Kidney epithelial cell (primary cell): ENCODE measurements around the gene CNN3. TPM values are rescaled to one million over a fixed set of nuclear protein-coding genes. Genes with fewer than 3 reads are reported as not detected.

ENCODE experiments used
- DNase-seq: peaks from one replicate; pipeline ENCODE4 v3.0.0-alpha.2; 2010; ENCODE audit warnings: low read depth
- H3K27me3 ChIP-seq: 2 replicates; pipeline ENCODE4 v1.6.0; 2011; ENCODE audit warnings: low read length; ENCODE audit not compliant: control insufficient read depth, insufficient read depth
- H3K36me3 ChIP-seq: 2 replicates; pipeline ENCODE4 v1.5.1; 2011; ENCODE audit warnings: low read length; ENCODE audit not compliant: control insufficient read depth, insufficient read depth
- H3K4me3 ChIP-seq: 2 replicates; pipeline ENCODE4 v1.5.1; 2011; ENCODE audit warnings: low read depth, mild to moderate bottlenecking, control low read depth, low read length
- total RNA-seq: library from RNA; depleted of rRNA; stranded (reverse); fragments of >200 nt; gene quantifications from 2 replicates; pipeline ENCODE4 v1.2.3, GENCODE V29; 2015
- TF ChIP-seq, protein P1 (sequence below): IDR thresholded peaks from 2 replicates; pipeline ENCODE4 v1.5.1; 2011; ENCODE audit warnings: mild to moderate bottlenecking, moderate library complexity, low read length, control low read depth, inconsistent platforms; ENCODE audit not compliant: insufficient read depth, poor library complexity, severe bottlenecking

Gene CNN3
- total RNA-seq, 1 donor from 2014 or later, result 223 TPM

DNA sequence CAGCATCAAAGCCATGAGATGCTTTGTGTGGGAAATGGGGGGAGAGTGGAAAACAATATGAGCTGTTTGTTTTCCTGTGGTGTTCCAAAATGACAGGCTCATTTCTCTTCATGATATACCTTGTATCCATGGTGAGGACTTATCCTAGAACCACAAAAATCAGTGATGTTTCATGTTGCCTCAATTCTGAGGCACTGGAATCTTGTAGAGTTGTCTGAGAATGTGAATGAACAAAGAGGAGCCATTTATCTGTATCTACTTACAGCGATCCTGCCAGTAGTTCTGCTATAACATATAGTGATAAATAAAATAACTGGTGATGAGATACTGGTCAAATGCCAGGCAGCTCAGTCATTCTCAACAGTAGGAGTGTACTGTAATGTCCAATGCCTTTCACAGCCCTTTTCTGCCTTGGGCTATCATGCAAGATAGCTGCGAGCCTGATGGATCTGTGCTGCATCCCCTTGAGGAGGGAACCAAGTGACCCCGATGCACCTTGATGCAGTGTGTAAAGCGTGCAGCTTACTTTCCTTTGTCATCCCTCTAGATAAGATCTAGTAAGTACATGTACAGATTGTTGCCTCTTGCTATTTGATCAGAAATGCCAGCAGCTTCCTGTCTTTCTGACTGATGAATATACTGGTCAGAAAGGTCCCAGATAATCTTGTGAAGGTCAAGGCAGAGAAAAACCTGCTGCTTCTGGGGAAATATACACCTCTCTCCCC, 54.0 kb downstream of the CNN3 start:
- TF ChIP-seq, protein P1, sequence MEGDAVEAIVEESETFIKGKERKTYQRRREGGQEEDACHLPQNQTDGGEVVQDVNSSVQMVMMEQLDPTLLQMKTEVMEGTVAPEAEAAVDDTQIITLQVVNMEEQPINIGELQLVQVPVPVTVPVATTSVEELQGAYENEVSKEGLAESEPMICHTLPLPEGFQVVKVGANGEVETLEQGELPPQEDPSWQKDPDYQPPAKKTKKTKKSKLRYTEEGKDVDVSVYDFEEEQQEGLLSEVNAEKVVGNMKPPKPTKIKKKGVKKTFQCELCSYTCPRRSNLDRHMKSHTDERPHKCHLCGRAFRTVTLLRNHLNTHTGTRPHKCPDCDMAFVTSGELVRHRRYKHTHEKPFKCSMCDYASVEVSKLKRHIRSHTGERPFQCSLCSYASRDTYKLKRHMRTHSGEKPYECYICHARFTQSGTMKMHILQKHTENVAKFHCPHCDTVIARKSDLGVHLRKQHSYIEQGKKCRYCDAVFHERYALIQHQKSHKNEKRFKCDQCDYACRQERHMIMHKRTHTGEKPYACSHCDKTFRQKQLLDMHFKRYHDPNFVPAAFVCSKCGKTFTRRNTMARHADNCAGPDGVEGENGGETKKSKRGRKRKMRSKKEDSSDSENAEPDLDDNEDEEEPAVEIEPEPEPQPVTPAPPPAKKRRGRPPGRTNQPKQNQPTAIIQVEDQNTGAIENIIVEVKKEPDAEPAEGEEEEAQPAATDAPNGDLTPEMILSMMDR, result no peak
- Histone ChIP-seq H3K27me3 (no peaks in the 10 kb centered on the region), H3K4me3 (no peak overlapping the region), H3K36me3 (no peaks in the 10 kb centered on the region)
- DNase-seq, result no peak

DNA sequence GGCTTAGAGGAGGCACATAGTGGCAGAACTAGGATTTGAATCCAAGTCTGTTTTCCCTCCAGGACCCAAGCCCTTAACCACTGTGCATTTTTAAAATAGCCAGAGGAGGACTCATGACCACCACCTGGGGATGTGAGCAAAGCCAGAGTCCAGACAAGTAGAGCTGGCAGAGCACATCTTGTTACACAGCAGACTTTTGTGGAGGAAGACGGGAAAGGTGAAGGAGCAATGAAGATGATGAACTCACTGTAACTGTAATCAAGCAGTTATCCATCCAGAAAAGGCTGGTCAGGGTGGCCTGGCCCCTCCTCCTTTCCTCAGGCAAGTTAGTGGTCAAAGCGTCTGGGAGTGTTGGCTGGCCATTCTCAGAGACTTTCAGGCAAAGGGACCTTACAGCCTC, 55.9 kb downstream of the CNN3 start:
- Histone ChIP-seq H3K36me3 (no peaks in the 10 kb centered on the region), H3K4me3 (no peak overlapping the region), H3K27me3 (no peaks in the 10 kb centered on the region)
- DNase-seq, result peak; percentile 43
- TF ChIP-seq, protein P1, result no peak

GRCh38 chr1:94866164-94866807, 60.6 kb downstream of the CNN3 start:
- Histone ChIP-seq H3K36me3 (no peaks in the 10 kb centered on the region), H3K27me3 (no peaks in the 10 kb centered on the region), H3K4me3 (no peak overlapping the region)
- TF ChIP-seq, protein P1, result no peak
- DNase-seq, result peak; percentile 25

DNA sequence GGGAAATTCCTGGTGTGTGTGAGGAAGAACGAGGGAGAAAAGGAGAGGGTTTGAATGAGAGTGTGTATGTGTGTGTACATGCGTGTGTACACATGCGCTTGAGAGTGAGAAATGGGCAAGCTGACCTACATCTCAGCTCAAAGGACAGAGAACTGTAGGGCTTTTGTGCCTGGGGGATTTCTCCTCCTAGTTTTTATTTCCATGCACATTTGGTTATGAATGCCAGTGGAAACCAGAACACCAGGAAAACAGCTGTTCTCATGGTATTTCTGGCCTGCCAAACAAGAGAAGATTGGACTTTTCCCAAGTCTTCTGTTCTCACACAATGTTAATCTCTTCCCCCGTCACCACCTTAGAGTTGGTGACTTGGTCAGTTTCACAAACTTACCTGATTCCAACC, 61.5 kb downstream of the CNN3 start:
- Histone ChIP-seq H3K4me3 (no peak overlapping the region), H3K36me3 (no peaks in the 10 kb centered on the region), H3K27me3 (no peaks in the 10 kb centered on the region)
- no peak for DNase-seq
- TF ChIP-seq, protein P1, result no peak

DNA sequence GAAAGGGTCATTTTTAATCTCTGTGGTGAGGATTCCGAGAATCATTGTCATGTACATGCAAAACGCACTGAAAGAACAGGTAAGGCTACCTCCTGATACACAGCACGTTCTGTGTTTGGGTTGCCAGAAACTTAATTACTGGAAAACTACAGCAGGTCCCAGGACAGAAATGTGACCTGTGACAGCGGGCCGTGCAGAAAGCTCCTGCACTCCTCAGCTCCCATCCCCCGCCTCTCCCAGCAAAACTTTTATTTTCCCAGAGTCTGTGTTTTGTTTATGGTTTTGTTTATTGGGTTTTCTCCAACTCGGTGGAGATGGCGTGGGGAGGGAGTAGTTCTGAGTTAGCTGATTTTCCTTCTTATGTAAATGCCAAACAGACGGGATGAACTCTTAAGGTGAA, 62.1 kb downstream of the CNN3 start:
- no peak for DNase-seq
- Histone ChIP-seq H3K27me3 (no peaks in the 10 kb centered on the region), H3K36me3 (no peaks in the 10 kb centered on the region), H3K4me3 (no peak overlapping the region)
- TF ChIP-seq, protein P1, result no peak
